Smooth muscle cell (in vitro differentiated cells): ENCODE measurements around the gene HRH1. TPM values are rescaled to one million over a fixed set of nuclear protein-coding genes. Genes with fewer than 3 reads are reported as not detected.

Experiments
- DNase-seq: peaks from one replicate; lab custom pipeline; 2025; ENCODE audit not compliant: unreplicated experiment; lab: John Stamatoyannopoulos, UW
- H2AFZ ChIP-seq: fragments of 200-600 bp; sonication (generic); 2 replicates; pipeline ENCODE4 v1.6.0; 2016; ENCODE audit warnings: antibody characterized with exemption, low read depth, mild to moderate bottlenecking
- H3F3A ChIP-seq: fragments of 200-600 bp; sonication (generic); 2 replicates; pipeline ENCODE4 v1.6.0; 2017; ENCODE audit warnings: antibody characterized with exemption, low read depth
- H3K27ac ChIP-seq: fragments of 200-600 bp; sonication (generic); 2 replicates; pipeline ENCODE4 v1.5.1; 2016; ENCODE audit warnings: low read depth, mild to moderate bottlenecking
- H3K27me3 ChIP-seq: fragments of 200-600 bp; sonication (generic); 2 replicates; pipeline ENCODE4 v1.6.1; 2016; ENCODE audit warnings: low read depth, mild to moderate bottlenecking
- H3K36me3 ChIP-seq: fragments of 200-600 bp; sonication (generic); 2 replicates; pipeline ENCODE4 v1.5.1; 2016; ENCODE audit warnings: low read depth
- H3K4me1 ChIP-seq: fragments of 200-600 bp; sonication (generic); 2 replicates; pipeline ENCODE4 v1.5.1; 2016; ENCODE audit warnings: low read depth
- H3K4me2 ChIP-seq: fragments of 200-600 bp; sonication (generic); 2 replicates; pipeline ENCODE4 v1.6.0; 2016; ENCODE audit warnings: mild to moderate bottlenecking
- H3K4me3 ChIP-seq: fragments of 200-600 bp; sonication (generic); 2 replicates; pipeline ENCODE4 v1.5.1; 2016; ENCODE audit warnings: mild to moderate bottlenecking
- H3K79me2 ChIP-seq: fragments of 200-600 bp; sonication (generic); 2 replicates; pipeline ENCODE4 v1.6.0; 2016; ENCODE audit warnings: low read depth, mild to moderate bottlenecking
- H3K9ac ChIP-seq: fragments of 200-600 bp; sonication (generic); 2 replicates; pipeline ENCODE4 v1.6.0; 2016; ENCODE audit warnings: low read depth
- H3K9me3 ChIP-seq: fragments of 200-600 bp; sonication (generic); replicated peaks from 2 replicates; pipeline ENCODE4 v1.5.1; 2016; ENCODE audit warnings: low read depth
- H4K20me1 ChIP-seq: fragments of 200-600 bp; sonication (generic); 2 replicates; pipeline ENCODE4 v1.6.0; 2016; ENCODE audit warnings: low read depth
- WGBS: methylation state at CpG from one replicate; pipeline ENCODE4 v1.1.7; 2016; ENCODE audit warnings: low lambda C conversion rate; 5-methylcytosine and 5-hydroxymethylcytosine counted together
- polyA plus RNA-seq: library from polyadenylated mRNA; unstranded; fragments of >200 nt; fragmentation: Nextera tagmentation; extraction: Ambion mirVana; gene quantifications from 2 replicates; pipeline ENCODE4 v1.2.1, GENCODE V29; 2016
- total RNA-seq: library from RNA; depleted of rRNA; stranded (reverse); fragments of >200 nt; gene quantifications from 2 replicates; pipeline ENCODE4 v1.2.3, GENCODE V29; 2014
- TF ChIP-seq, protein P1 (sequence below): fragments of 200-600 bp; sonication (generic); IDR thresholded peaks from 2 replicates; pipeline ENCODE4 v1.5.1; 2017; ENCODE audit warnings: borderline replicate concordance, mild to moderate bottlenecking, antibody characterized with exemption; ENCODE audit not compliant: insufficient read depth, poor library complexity, severe bottlenecking

HRH1 gene
- total and polyA plus RNA-seq, 2 experiments from 2014 or later: 7.3 to 9.9 TPM

DNA sequence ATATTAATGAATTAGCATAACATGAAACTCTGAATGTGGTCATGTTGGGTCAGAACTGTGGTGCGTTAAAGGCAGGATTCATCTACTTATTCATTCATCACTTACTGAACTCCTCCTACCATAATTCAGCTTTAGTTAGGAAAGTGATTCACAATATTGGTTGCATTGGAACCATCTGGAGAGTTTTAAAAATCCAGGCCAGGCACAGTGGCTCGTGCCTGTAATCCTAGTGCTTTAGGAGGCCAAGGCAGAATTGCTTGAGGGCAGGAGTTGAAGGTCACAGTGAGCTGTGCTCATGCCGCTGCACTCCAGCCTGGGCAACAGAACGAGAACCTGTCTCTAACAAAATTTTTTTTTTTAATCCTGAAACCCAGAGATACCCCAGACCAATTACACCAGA is 73.7 kb downstream of the HRH1 start:
- no peak overlapping the region for H3K4me2 ChIP-seq
- no peaks in the 10 kb centered on the region for H3K27me3 ChIP-seq
- no peaks in the 10 kb centered on the region for H3K9me3 ChIP-seq
- H4K20me1 ChIP-seq: no peaks in the 10 kb centered on the region
- H3K9ac ChIP-seq: no peak overlapping the region
- TF ChIP-seq, protein P1, sequence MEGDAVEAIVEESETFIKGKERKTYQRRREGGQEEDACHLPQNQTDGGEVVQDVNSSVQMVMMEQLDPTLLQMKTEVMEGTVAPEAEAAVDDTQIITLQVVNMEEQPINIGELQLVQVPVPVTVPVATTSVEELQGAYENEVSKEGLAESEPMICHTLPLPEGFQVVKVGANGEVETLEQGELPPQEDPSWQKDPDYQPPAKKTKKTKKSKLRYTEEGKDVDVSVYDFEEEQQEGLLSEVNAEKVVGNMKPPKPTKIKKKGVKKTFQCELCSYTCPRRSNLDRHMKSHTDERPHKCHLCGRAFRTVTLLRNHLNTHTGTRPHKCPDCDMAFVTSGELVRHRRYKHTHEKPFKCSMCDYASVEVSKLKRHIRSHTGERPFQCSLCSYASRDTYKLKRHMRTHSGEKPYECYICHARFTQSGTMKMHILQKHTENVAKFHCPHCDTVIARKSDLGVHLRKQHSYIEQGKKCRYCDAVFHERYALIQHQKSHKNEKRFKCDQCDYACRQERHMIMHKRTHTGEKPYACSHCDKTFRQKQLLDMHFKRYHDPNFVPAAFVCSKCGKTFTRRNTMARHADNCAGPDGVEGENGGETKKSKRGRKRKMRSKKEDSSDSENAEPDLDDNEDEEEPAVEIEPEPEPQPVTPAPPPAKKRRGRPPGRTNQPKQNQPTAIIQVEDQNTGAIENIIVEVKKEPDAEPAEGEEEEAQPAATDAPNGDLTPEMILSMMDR: no peak
- no peaks in the 10 kb centered on the region for H3K36me3 ChIP-seq
- H2AFZ ChIP-seq: no peak overlapping the region
- WGBS: 67% methylated on average over 4 of the region's 4 CpGs
- DNase-seq: no peak
- peaks cover 8% of the 10 kb centered on the region for H3K4me1 ChIP-seq
- no peak overlapping the region for H3K4me3 ChIP-seq
- no peaks in the 10 kb centered on the region for H3K79me2 ChIP-seq
- H3F3A ChIP-seq: peaks cover 17% of the 10 kb centered on the region
- no peak overlapping the region for H3K27ac ChIP-seq

DNA sequence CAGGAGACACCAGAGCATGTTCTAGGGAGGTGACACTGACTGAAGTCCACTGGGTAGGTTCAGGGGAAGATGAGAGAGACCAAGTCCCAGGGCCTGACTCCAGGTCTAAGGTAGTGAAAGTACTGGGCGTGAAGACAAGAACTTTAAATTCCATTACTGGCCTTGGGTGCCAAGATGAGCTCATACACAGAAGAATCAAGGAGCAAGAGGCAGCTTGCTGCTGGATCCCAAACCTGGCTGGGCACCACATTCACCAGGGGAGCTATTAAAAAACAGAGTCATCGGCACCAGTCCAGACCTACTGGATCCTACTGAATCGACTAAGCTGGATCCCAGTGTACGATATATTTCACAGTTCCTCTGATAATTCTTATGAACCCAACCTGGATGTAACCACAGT is 75.8 kb downstream of the HRH1 start:
- no peaks in the 10 kb centered on the region for H3K36me3 ChIP-seq
- no peaks in the 10 kb centered on the region for H4K20me1 ChIP-seq
- H2AFZ ChIP-seq: no peak overlapping the region
- H3K9me3 ChIP-seq: no peaks in the 10 kb centered on the region
- H3K4me2 ChIP-seq: no peak overlapping the region
- no peak overlapping the region for H3K4me3 ChIP-seq
- H3K27me3 ChIP-seq: no peaks in the 10 kb centered on the region
- peaks cover 14% of the 10 kb centered on the region for H3F3A ChIP-seq
- H3K27ac ChIP-seq: no peak overlapping the region
- no peak for DNase-seq
- H3K9ac ChIP-seq: no peak overlapping the region
- 94% methylated on average over 4 of the region's 4 CpGs for WGBS
- no peaks in the 10 kb centered on the region for H3K79me2 ChIP-seq
- H3K4me1 ChIP-seq: peaks cover 5% of the 10 kb centered on the region
- TF ChIP-seq, protein P1: no peak

DNA sequence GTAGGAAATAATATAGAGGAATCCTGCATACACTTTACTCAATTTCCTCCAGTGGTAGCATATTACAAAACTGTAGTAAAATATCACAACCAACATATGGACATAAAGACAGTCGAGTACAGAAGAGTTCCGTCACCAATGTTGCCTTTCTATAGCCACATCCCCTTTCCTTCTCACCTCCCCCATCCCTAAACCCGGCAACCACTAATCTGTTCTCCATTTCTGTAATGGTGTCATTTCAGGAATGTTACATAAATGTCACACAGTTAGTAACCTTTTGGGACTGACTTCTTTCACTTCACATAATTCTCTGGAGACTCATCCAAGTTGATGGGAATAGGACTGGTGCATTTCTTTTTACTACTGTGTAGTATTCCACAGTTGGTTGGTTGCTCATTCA is 76.5 kb downstream of the HRH1 start:
- no peaks in the 10 kb centered on the region for H3K79me2 ChIP-seq
- WGBS: 81% methylated on average over 3 of the region's 3 CpGs
- TF ChIP-seq, protein P1: no peak

DNA sequence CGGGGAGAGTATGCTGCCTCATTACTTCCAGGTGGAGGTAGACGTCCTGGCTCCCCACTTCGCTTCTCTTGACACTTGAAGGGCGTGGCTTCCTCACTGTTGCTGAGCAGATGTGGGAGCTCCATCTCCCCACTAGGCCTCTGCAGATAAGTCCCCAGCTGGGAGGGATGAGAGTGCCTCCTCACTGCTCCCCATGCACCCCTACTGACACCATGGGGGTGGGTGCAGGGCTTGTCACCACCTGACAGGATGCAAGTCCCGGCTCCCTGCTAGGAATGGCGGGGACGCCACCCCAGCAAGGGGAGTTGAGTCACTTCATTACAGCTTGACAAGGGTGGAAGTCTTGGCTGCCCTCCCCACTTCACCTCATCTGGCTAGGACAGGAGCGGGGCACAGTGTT is 81.1 kb downstream of the HRH1 start:
- Histone ChIP-seq H3K4me2 (no peak overlapping the region), H3K9me3 (no peaks in the 10 kb centered on the region), H3K36me3 (no peaks in the 10 kb centered on the region), H3K4me1 (no peaks in the 10 kb centered on the region), H3K27me3 (no peaks in the 10 kb centered on the region), H3K9ac (no peak overlapping the region), H3K27ac (no peak overlapping the region), H3F3A (peaks cover 11% of the 10 kb centered on the region), H3K4me3 (no peak overlapping the region), H4K20me1 (no peaks in the 10 kb centered on the region), H3K79me2 (no peaks in the 10 kb centered on the region), H2AFZ (no peak overlapping the region)
- DNase-seq: no peak
- 90% methylated on average over 8 of the region's 8 CpGs for WGBS
- TF ChIP-seq, protein P1: no peak

More for the DNA sequence above, 76.5 kb downstream of the HRH1 start:
- Histone ChIP-seq H3K27ac (no peak overlapping the region), H3K27me3 (no peaks in the 10 kb centered on the region), H3F3A (peaks cover 7% of the 10 kb centered on the region), H3K36me3 (no peaks in the 10 kb centered on the region), H3K9ac (no peak overlapping the region), H3K9me3 (no peaks in the 10 kb centered on the region), H3K4me3 (no peak overlapping the region), H3K4me2 (no peak overlapping the region), H4K20me1 (no peaks in the 10 kb centered on the region), H2AFZ (no peak overlapping the region), H3K4me1 (peaks cover 4% of the 10 kb centered on the region)
- DNase-seq: no peak
